ENCODE data around the gene FKBP1C.
"Not testable (repeated sequence)": the region's sequence is repeated elsewhere in the genome, so short reads cannot be mapped to it uniquely, and the experiment has no call there.

Gene FKBP1C

GRCh38 chr6:63211343-63211742, at the start of gene FKBP1C:
Gene FKBP1C, plus strand, starts transcription at chr6:63211469.
- not testable (repeated sequence) for DNase-seq (ENCODE audit: low spot score)

- DNase-seq (ENCODE audit: low spot score) = not testable (repeated sequence)
Observed at GRCh38 chr6:63164047-63164803, 47.0 kb upstream of the FKBP1C start.

DNA sequence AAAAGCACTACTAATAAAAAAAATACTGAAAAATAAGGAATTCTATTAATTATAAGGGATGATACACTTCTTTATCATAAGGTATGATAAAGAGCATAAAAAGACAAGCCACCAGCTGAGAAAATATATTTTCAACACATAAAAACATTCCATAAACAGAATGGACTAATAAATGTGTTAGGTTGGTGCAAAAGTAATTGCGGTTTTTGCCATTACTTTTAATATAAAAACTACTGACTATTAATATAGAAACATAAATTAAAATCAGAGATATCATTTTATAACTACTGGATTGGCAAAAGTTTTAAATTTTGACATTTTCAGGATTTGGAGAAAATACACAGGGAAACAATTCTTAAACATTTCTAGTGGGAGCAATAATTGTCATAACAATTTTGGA, 37.1 kb upstream of the FKBP1C start:
- DNase-seq (ENCODE audit: low spot score) = no peak

- no peak for DNase-seq (ENCODE audit: low spot score)
Observed at GRCh38 chr6:63176181-63176580, 35.1 kb upstream of the FKBP1C start.

- DNase-seq (ENCODE audit: low spot score) = no peak
Observed at GRCh38 chr6:63180367-63180766, 30.9 kb upstream of the FKBP1C start.

DNA sequence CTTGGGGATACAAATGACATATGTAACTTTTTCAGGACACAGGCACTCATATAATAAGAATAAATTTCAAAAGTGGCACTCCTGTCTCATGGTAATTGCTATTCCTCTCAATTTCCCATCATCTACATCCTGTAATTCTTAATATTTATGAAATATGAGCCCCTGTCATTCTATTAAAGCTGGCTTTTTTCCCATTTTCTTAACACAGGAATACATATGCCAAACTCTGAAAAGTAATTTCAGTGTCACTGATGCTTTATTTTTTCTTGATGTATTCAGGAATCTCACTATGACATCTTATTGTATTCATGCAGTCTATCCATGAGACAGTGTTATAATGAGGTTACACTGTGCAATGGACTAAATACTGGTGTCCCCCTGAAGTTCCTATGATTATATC, 24.3 kb upstream of the FKBP1C start:
- no peak for DNase-seq (ENCODE audit: low spot score)

DNA sequence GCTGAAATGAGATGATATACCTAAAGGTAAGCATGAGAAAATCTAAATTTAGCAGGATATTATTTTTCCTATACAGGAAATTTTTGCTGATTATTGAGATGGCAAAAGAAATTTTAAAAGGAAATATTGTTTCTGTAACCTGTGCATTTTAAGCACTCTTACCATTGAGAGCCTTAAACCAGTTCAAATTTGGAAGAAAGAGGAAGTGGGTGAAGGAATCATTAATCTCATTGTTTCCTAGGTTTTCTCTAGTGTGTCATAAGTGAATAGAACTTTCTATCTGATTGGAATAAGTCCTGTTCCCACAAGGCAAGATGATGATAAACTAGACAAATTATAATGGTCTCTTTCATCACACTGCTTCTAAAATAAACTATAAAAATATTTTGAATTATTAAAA, 22.4 kb upstream of the FKBP1C start:
- DNase-seq (ENCODE audit: low spot score) = no peak

- DNase-seq (ENCODE audit: low spot score) = no peak
Observed at GRCh38 chr6:63193324-63193723, 17.9 kb upstream of the FKBP1C start.

GRCh38 chr6:63197741-63198140, 13.5 kb upstream of the FKBP1C start:
- no peak for DNase-seq (ENCODE audit: low spot score)

DNA sequence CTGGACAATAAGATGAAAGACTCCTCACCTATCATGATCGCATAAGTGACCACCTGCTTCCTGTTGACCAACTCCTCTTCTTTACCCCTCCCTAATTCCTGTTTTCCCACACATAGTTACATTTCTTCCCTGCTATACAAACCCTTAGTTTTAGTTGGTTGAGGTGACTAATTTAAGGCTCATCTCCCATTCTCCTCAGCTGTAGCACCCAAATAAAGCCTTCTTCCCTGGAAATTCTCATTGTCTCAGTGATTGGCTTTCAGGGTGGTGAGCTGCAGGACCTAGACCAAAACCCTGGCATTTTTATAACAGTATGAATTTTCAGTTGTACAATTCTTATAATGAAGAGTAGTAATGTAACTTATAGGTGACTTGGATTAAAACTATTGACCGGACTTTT, 2.1 kb downstream of the FKBP1C start:
- no peak for DNase-seq (ENCODE audit: low spot score)

DNA sequence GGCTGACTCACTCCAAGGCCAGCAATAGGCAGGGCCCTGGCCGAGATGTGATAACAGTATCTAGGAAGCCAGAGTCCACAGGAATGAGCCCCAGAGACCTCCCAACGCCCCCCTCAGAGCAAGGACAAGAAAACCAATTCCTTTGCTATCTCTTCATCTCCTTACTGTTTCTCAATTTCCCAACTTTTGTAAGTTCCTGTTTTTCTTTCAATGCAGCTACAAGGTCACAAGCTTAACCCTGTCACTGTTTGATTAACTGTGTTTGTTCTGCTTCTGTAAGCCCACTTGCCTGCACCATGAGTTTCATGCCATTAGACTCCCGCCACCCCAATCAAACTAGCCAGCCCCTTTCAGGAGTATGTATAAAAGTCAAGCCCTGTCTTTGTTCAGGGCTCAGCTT, 3.5 kb downstream of the FKBP1C start:
- no peak for DNase-seq (ENCODE audit: low spot score)

DNA sequence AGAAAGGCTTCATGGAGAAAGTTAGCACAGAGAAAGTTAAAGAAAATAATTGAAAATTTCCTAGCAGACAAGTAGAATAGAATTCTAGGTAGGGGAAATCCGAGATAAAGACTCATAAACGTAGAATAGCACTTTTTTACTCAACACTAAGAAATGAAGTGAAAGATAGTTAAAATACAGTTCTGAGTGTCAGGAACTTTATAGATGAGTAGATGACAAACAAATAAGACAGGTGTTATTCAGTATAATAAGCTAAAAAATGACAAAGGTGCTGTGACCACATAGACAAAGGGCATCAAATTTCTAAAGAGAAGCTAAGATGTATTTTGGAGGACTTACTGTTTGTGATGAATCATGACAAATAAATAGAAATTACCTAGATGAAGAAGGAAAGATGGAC, 12.9 kb downstream of the FKBP1C start:
- no peak for DNase-seq (ENCODE audit: low spot score)

DNA sequence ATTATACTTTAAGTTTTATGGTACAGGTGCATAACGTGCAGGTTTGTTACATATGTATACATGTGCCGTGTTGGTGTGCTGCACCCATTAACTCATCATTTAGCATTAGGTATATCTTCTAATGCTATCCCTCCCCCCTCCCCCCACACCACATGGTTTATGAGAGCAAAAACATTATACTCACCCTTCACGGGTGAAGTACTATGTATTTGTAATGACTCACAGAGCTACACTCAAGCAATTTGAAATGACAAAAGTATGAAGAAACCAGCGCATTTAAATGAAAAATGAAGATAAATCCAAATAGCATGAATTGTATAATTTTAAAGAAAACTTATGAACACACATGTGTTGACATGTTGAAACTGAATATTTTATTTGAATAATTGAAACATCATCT, 14.7 kb downstream of the FKBP1C start:
- DNase-seq (ENCODE audit: low spot score) = not testable (repeated sequence)

DNA sequence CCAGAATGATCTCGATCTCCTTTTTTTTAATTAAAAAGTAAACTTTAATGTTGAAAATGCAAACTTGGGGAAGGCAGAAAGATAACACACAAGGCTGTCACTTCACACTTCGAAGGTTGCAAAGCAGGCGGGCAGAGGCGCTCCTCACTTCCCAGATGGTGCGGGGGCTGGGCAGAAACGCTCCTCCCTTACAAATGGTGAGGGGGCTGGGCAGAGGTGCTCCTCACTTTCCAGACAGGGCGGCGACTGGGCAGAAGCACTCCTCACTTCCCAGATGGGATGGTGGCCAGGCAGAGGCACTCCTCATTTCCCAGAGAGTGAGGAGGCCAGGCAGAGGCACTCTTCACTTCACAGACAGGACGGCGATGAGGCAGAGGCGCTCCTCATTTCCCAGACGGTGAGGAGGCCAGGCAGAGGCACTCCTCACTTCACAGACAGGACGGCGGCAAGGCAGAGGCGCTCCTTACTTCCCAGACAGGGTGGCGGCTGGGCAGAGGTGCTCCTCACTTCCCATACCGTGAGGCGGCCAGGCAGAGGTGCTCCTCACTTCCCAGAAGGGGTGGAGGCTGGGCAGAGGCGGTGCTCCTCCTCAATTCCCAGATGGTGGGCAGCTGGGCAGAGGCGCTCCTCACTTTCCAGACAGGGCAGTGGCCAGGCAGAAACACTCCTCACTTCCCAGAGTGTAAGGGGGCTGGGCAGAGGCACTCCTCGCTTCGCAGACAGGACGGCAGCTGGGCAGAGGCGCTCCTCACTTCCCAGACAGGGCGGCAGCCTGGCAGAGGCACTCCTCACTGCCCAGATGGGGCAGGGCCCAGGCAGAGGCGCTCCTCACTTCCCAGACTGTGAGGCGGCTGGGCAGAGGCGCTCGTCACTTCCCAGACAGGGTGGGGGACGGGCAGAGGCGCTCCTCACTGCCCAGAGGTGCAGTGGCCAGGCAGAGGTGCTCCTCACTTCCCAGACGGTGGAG, 16.9 kb downstream of the FKBP1C start:
- not testable (repeated sequence) for DNase-seq (ENCODE audit: low spot score)

GRCh38 chr6:63230027-63230426, 18.8 kb downstream of the FKBP1C start:
- DNase-seq (ENCODE audit: low spot score) = not testable (repeated sequence)

DNA sequence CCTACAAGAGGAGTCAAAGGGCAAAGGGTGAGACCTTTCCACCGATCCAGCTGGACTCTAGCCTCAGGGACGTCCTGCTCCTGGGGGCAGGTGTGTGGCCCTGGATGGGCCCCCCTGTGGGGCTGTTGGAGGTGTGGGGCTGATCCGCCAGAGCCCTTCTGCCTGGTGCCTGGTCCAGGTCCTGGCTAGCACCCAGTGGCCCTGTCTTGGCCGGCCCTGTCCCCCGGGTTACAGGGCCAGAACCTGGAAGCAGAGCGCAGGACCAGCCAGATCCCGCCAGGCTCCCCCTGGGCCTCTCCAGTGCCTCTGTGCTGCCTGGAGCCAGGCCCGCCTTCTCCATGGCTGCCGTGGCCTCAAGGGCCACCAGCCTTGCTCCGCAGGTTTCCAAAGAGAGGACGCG, 19.2 kb downstream of the FKBP1C start:
- not testable (repeated sequence) for DNase-seq (ENCODE audit: low spot score)

DNA sequence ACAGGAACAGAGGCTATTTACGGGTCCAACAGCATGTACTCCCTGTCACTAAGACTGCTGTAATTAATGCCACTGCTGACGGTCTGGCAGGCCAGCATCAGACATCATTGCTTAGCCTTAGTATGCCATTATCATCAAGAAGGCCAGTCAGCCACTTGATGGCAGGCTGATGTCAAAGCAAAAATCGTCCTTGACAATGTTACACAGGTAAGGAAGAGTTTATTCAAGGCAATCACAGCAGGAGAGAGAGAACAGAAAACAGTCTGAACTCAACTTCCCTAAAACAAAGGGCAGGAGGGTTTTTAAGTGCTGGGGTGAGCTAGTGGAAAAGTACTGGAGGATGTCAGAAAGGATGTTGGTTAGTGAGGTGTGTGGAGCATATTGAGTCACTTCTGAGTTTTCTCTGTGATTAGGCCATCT, 25.1 kb downstream of the FKBP1C start:
- peak; percentile 26 for DNase-seq (ENCODE audit: low spot score)

- DNase-seq (ENCODE audit: low spot score) = peak; percentile 37
Observed at GRCh38 chr6:63245420-63245819, 34.2 kb downstream of the FKBP1C start.

GRCh38 chr6:63245909-63246308, 34.6 kb downstream of the FKBP1C start:
- no peak for DNase-seq (ENCODE audit: low spot score)

DNA sequence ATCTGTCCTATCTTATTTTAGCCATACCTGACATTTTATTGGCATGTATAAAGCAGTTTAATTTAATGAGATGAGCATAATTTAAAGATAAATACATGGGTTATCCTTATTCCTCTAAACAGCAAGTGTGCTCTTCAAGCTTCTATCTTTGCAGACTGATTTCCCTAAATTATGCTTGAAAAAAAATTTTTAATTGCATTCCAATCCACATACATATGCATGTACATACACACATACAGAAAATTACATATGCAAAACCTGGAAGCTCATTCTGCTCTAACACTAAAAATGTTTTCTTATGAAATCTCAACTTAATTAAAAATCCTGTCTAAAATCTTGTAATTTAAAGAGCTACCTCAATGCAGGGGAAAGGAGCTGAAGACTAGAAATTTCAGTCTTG, 35.3 kb downstream of the FKBP1C start:
- no peak for DNase-seq (ENCODE audit: low spot score)

DNA sequence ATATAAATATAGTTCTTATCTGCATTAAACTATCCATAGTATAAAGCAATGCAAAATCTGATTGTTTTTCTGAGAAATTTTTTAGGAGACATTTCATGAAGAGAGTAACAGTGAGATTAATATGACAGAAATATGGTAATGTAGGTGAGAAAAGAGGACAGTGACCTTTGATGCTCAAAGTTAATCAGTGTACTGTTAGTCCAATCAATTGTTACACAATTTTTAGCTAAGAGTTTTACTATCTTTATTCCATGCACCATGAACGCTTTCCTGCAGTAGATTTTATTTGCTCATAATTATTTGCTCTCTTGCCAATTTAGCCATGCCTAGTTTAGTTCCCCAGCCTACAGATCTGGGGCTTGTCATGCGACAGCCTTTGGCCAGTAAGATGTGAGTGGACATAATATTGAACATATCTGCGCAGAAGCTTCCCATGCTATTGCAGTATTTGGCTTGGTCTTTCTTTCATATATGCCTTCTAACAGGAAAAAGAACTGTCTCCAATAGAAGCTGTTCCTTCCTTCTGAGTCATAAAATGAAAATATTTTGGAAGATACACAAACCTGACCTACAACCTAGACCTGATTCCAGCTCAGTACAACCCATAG, 38.7 kb downstream of the FKBP1C start:
- DNase-seq (ENCODE audit: low spot score) = no peak

GRCh38 chr6:63259153-63259552, 47.9 kb downstream of the FKBP1C start:
- no peak for DNase-seq (ENCODE audit: low spot score)

GRCh38 chr6:63261820-63262219, 50.6 kb downstream of the FKBP1C start:
- DNase-seq (ENCODE audit: low spot score) = no peak
